ENCODE data around the gene C4orf50.
"Not testable (repeated sequence)": the region's sequence is repeated elsewhere in the genome, so short reads cannot be mapped to it uniquely, and the experiment has no call there.

C4orf50 gene

DNA sequence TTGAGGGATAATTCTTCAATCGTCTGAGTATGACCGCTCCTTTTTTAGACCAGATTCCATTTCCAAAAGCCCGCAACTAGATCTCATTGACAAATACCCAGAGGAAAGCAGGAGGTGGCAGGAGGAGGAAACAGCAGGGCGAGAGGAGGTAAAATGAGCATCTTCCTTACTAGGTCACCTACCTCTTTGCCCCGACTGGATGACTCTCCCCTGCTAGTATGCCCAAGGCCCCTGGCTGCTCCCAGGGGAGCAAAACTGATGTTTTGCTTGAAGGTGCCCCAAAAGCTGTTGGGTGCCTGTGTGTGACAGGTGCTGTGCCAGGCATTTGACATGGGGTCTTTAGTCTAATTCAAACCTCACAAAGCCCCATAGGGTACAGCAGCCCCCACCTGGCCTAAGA, 48.9 kb downstream of the C4orf50 start:
- no peak for DNase-seq (ENCODE audit: low read depth)

DNA sequence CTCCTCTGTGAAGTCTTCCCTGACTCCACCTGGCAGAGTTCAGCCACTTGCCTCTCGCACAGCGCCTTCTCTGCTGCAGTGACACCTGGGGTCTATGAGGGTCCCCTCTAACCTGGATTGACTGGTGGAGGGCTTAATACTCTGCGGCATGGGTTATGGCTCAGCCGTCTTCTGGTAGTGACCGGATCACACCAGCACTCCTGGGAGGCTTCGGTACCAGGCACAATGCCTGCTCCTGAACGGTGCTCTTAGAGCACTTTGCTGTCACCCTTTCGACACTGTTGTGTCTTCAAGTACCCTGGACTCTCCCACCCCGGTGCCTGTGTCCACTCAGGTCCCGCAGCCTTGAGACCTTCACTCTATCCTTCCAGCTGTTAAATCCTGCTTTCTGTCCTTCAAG, 50.0 kb downstream of the C4orf50 start:
- DNase-seq (ENCODE audit: low read depth), result no peak

DNA sequence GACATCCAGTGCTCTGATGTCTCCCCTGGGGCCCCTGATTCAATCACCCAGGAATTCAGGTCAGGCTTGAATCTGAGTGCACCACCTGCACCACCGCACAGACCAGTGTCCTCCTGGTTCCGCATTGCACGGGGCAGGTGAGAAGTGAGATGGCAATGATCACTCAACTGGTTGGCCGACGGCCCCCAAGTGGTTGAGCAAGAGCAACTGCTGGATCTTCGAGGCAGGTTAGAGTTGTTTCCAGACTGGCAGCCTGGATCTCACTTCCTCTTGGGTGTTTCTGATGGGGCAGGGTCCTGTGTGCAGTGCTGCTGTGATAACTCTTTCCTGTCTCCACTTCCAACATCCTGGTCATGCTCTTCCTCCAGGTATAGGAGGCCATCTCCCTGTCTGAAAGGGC, 50.4 kb downstream of the C4orf50 start:
- DNase-seq (ENCODE audit: low read depth), result no peak

DNA sequence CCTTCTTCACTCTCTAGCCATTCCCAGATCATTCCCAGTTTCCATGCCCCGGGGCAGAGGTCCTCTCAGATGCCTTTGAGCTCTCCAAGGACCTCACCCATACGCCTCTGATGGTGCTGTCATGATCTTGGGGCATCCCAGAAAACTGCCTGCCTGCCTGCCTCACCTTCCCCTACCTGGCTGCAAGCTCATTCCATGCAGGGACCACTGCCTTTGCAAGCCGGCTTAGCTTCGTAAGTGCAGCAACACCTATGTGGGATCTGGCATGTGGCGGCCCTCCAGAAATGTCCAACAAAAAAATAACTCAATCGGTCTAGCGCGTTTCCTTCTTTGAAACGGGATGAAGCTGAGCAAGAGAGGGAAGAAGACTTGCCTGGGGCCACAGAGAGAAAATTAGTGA, 53.0 kb downstream of the C4orf50 start:
- DNase-seq (ENCODE audit: low read depth), result no peak

DNA sequence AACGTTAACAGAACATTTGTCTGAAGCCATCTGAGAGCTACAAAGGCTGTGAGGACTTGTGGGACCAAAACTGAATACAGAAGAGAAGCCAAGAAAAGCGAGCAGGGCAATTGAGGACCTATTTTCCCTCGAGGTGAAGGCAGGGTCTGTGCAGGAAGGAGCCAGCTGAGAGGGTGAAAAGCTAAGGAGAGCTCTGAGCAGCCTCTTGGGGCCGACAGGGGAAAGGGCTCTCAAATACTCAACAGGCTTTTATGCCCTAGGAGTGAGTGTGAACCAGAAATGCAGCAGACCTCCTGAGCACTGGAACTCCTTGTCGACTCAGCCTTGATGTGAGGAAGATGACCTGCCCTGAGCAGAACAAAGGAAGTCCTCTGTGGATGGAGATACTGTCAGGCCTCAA, 54.2 kb downstream of the C4orf50 start:
- DNase-seq (ENCODE audit: low read depth), result no peak

DNA sequence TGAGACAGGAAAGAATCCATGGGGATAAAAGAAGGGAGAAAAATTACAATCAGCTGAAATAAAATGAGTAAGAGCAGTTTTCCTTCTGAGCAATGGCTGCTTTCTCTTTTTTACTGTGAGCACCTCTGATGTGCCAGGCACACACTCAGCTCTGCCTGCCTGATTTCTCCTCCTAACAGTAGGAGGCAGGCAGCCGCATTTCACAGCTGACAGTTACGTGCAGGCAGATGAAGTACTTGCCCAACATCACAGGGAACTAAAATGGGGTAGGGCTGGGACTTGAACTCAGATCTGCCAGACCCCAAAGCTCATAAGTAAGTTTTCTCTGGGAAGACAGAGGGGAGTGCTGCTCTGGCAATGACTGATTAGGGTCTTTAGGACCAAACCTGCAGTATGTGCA, 54.6 kb downstream of the C4orf50 start:
- no peak for DNase-seq (ENCODE audit: low read depth)

DNA sequence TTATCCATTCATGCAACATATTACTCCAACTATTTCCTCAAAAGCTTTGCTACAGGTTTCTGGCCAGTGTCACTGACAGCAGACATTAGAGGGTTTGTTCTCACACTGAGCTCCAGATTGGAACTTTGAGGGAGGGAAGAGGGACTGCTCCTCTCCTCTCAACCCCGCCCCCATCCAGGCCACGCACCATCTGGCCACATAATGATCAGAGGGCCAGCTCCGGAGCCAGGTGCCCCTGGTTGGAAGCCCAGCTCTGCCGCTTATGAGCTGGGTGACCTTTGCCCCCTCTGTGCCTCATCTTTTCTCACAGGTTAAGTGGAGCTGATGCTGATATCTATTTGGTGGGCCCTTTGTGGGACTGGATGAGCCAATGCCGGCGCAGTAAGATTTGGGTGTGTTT, 55.8 kb downstream of the C4orf50 start:
- DNase-seq (ENCODE audit: low read depth), result no peak

DNA sequence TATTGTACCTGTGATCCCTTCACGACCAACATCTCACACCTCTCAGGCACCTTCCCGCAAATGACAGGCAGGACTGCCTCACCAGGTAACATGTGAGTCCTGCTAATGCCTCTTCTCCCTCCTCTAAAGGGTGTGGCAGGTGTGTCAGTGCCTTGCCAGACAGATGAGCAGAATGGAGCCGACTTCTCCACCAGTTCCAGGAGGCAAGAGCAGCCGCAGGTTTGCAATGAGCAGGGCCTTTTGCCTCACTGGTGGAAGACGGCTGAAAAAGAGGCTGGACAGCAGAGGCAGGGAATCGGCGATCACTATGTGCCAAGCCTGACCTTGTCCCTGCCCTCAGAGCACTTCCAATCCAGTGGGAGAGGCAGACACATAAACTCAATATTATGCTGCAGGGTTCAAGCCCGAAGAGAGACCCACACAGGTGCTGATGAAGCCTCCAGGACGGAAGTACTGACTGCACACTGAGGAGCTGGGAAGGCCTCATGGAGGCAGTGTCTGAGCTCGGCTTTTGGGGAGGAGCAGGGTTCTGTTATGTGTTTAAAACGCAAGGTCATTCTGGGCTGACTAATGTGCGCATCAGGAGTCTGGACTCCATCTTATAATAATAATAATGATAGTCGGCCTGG, 57.9 kb downstream of the C4orf50 start:
- no peak for DNase-seq (ENCODE audit: low read depth)

DNA sequence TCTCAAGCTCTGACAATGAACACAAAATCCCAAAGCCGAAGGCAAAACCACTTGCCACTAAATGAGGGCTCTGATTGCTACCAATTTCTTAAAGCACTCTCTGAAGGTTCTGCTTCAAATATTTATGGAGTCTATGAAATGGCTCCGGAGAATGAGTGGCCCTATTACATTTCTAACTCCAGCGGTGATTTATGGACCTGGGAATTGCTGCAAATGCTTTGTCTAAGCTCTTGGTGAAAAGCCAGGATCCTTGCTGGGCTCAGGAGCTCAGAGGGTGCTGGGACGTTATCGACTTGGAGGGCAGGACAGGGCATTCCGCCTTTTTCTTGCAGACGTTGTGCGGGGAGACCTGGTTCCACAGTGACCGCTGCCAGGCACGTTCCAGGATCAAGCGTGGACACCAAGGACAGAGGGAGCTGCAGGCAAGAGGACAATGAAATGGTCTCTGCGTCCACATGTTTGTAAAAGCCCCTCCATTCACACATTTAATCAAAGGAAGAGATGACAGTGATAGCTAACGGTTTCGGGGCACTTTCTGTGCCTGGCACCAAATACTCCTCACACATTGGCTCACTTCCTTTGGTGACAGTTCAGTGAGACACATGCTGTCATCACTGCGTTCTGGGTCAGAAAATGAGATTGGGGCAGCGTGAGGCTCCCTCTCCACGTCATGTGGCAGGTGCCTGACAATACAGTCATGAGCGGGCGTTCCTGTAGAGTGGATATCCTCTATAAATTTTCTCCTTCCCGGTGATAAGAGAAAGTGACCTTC, 58.8 kb downstream of the C4orf50 start:
- no peak for DNase-seq (ENCODE audit: low read depth)

DNA sequence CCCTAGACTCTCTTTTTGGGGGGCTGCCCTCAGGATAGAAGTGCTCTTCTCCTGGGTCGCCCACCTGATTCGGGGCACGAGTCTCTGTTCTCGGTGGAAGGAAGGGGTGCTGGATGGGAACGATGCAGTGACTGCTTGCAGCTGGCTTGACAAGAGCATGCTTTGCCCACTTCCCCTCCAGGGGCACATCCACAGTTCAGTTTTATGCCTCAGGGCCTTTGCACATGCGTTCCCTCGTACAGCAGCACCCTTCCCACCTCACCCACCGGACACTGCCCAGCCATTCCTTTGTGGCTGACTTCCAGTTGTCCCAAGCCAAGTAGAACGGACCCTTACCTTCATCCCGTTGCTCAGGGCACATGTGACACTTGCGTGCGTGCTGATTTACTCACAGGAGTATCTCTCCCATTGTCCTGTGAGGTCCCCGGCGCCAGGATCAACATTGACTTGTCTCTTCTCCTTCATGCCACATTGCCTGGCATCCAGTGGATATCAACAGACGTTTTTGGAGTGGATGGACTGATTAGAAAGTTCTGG, 60.0 kb downstream of the C4orf50 start:
- no peak for DNase-seq (ENCODE audit: low read depth)

DNA sequence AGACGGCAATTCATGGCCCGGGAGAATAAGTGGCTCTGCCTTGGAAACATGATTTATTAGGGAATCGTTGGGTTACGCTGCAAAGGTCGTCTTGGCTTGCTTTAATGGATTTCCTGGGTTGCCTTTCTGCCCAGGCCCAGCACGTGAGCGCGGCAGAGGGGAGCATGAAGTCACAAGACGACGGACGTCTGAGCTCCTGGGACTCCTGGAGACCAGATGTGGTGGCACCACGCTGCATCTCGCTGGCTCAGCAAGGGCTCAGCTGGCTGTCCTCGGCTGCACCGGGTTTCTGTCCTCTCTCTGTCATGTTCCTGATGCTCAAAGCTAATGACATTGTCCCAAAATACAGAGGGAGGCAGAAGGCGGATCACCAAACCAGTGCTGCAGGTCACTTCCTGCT, 61.2 kb downstream of the C4orf50 start:
- DNase-seq (ENCODE audit: low read depth), result no peak

DNA sequence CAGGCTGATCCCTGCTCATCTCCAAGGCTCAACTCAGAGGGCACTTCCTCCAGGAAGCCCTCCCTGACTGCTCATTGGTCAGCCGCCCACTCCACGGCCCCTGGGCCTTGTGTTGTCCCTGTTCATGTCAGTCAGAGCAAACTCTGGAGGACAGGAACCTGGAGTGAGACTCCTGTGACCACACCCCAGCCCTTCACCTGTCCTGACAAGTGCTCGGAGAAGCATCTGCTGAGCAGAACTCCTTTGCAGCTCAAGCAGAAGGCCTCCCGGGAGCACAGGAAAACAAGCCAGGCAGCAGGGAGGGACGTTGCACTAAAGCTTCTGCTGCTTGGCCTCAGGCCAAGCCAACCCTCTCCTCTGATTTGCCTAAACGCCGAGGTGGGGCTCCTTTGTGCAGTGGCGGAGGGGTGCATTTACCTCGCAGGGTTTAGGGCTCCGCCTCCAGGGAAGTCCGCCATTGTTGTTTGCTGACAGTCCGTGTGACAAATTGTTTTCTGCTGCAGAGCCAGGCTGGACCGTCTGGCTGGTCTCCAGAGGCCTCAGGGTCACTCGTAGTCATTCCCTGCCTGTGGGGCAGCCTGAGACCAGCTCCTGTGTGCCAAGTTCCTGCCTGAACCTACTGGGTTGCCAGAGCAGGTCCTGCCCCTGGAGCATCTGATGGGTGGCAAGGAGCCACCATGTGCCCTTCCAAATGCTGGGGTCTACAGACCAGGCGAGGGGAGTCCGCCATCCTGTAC, 61.8 kb downstream of the C4orf50 start:
- DNase-seq (ENCODE audit: low read depth), result no peak

DNA sequence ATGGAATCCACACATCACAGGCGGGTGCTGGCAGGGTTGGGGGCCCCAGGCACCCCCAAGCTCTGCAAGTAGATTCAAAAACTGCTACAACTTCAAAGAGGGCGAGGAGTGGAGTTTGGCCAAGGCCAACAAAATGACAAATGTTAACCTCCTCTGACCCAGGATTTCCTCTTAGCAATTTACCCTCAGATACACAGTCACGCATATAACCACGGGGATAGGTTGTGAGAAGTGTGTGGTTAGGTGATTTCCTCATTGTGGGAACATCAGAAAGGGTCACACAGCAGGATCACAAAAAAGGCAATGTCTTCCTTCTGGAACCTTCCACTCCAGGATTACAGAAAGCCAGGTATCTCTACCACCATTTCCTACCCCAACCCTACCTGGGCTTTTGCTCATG, 62.4 kb downstream of the C4orf50 start:
- DNase-seq (ENCODE audit: low read depth), result no peak

DNA sequence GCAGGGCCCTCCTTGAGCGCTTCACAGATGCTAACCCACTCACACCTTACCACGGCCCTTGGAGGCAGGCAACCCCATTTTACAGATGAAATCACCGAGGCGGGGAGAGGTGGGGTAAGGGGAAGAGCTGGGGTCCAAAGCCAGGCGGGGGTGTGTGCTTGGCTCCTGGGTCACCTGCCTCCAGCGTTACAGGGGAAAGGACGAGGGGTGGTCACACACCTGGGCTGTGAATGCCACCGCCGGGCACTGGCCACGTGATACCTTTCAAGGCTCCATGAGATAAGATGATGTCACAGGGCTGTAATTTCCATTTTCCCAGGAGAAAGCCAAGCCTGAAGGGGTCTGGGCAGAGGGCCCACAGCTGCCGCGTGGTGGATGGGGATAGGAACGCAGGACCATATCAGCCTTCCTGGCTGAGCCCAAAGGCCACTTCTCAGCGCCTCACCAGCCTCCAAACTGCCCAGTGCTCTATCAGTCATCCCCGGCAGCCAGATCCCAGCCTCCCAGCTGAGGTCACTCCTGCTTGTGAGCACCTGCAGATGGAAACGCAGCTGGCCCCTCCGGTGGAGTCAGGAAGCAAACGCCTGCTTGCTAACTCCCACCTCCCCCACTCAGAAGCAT, 62.9 kb downstream of the C4orf50 start:
- no peak for DNase-seq (ENCODE audit: low read depth)

DNA sequence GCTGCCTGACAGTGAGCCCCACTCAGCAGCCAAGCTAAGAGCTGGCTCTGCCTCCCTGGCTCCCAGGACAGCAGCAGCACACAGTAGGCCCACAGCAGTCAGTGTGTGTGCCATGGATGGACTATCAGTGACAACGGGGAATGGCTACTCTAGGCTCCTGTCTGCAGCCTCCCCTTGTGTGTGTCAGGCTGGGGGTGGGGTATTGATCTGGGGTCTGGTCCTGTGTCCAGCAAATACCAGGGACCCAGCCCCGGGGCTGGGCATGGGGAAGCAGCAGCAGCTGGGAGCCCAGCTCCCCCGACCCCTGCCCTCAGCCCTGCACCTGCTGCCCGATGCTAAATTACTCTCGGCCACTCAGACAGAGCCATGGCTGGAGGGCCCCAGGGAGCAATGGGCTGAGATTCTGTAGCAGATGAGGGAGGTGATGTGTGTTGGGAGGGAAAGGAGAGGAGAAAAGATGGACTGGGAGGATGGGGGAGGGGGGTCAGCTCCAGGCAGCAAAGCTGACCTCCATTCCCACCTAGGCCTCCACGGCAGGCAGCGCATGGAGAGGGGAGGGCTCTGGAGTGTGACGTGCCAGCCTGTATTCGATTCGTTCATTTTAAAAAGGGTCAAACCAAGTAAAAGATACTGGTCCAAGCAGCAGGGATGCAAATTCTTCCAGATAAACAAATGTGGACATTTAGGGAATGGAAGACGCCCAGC, 64.0 kb downstream of the C4orf50 start:
- DNase-seq (ENCODE audit: low read depth), result no peak

DNA sequence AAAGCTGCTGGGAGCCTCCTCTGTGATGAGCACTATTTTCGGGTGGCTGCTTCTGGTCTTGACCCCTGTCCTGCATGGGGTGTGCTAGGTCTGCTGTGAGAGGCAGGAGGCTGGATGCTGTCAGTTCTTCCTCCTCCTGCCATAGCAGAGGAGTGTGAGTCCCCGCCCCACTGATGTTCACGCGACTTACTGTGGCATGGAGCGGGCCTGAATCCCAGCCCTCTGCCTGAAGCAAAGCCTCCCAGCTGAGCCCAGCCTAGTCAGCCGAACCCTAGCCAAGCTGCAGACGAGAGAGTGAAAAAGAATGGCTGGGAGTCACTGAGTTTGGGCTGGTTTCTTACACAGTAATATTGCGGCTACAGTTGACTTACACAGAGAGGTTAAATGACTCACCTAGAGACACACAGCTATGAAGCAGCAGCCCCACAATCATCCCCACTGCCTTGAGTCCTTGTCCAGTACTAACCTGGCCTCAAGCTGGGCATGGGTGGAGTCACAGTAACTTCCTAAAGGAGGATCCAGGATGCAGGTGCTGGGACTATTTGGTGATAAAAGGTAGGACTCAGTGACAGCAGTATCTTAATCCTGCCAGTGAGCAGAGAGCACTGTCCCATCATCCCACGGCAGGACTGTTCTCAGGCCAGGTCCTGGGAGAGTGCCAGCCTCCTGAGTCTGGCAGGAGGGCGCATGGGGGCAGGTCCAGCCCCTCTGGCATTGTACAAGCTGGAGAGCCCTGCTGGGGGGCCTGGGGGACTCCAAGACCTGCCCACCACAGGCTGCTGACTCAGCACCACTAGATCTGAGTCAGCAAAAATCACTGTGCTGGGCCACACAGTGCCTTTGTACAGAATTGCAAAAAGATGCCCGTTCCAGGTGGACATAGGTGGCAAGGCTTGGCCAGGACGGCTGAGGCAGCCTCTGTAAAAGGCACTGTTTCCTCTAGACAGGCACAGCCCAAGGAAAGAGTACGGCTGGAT, 65.0 kb downstream of the C4orf50 start:
- no peak for DNase-seq (ENCODE audit: low read depth)

DNA sequence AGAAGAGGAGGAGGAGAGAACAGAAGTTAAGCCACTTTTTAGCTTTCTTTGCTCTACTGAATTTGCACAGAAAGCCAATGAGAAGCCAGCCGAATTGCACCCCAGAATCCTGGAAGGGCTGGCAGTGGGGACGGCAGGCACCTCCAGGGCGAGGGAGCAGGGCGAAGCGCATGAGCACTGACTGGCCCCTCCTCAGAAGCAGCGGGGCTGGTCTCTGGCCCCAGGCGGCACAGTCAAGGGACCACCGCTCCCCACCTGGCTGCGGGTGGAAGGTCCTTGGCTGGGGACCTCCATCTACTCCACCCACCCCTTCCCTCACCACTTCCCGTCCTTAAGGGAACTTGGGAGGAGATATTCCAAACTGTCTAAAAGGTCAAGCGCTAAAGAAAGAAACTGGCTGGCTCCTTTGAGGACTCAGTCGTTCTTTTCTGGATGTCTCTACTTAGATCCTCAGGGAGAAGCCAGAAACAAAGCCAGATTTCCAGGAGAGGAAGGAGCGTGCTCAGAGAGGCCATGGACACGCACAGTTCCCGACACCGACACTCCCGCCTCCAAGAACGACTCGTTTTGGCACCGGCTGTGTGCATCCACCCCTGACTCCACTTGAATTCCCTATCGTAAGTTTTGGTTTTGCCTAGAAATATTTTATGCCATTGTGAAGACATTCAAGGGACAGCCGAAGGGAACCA, 65.8 kb downstream of the C4orf50 start:
- DNase-seq (ENCODE audit: low read depth), result no peak

DNA sequence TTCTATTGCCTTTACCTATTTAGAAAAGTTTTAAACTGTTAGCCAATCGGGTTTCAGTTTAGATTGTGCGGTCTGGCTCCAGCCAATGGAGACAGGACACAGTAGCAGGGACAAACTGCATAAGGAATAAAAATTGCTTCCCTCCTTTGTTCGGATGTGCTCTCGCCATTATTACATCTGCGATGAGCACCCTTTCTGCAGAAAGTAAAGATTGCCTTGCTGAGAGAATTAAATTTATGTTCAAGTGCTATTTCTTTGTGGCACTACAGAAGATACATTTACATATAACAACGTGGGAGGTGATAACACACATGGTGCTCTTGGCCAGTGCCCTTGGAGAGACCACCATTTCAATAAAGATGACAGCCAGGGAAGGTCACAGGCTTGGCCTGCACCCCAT, 71.6 kb downstream of the C4orf50 start:
- DNase-seq (ENCODE audit: low read depth), result not testable (repeated sequence)

DNA sequence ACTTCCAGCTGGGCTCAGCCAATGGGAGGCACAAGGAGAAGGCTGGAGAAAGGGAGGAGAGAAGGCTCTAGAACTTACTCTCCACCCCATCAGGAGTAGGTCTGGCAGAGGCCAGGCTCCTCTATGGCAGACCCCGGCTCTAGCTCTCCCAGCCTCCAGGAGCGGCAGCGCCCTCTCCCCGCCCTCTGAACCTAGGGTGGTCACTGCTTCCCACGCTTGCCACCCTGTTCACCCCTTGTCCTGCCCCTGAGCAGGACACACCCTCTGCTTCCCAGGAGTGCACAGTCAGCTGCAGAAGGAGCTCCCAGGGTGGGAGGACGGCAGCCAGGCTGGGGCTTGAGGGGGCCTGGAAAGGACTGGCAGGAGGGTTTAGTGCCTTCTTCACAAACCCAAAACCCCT, 72.3 kb downstream of the C4orf50 start:
- DNase-seq (ENCODE audit: low read depth), result no peak

DNA sequence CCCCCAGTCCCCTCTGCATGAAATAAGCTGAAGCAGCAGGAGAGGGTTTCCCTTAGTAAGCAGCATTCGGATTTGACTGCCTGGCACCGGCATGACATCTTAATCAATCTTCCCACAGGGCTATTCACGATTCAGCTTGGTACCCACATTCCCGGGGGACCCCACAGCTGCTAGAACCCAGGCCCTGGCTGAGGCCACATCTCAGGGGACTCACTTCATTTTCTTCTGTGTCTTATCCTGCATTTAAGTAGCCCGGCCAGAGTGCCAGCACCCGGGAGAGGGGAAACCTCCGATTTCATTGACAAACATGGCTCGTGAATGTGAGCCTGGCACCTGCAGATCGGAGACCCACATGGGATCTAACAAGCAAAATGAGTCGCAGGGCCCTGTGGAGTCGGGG, 73.1 kb downstream of the C4orf50 start:
- DNase-seq (ENCODE audit: low read depth), result no peak
